Measurements from ENCODE around the gene KRTAP10-12. TPM values are rescaled to one million over a fixed set of nuclear protein-coding genes. Genes with fewer than 3 reads are reported as not detected.
A peak's percentile ranks its signal among the peaks of the same experiment; 100 is the strongest.

Gene KRTAP10-12
- polyA plus RNA-seq, 1 donor = not detected

GRCh38 chr21:44734841-44735240 is 37.9 kb downstream of the KRTAP10-12 start:
- no peak for DNase-seq

GRCh38 chr21:44735821-44736220 is 38.8 kb downstream of the KRTAP10-12 start:
- DNase-seq = no peak

- no peak for DNase-seq
Measured at GRCh38 chr21:44736291-44737004, 39.5 kb downstream of the KRTAP10-12 start.

- DNase-seq = peak; percentile 13
Measured at GRCh38 chr21:44737706-44738354, 40.9 kb downstream of the KRTAP10-12 start.

GRCh38 chr21:44738621-44739020 is 41.6 kb downstream of the KRTAP10-12 start:
- no peak for DNase-seq

GRCh38 chr21:44739316-44739715 is 42.3 kb downstream of the KRTAP10-12 start:
- DNase-seq = no peak

GRCh38 chr21:44740742-44741141 is 43.8 kb downstream of the KRTAP10-12 start:
- DNase-seq = no peak

GRCh38 chr21:44741921-44742320 is 44.9 kb downstream of the KRTAP10-12 start:
- no peak for DNase-seq

- DNase-seq = no peak
Measured at GRCh38 chr21:44742418-44743153, 45.6 kb downstream of the KRTAP10-12 start.

Other genes with a start within 250 kb of the KRTAP10-12 start
- gene LRRC3, start 241.7 kb upstream of the KRTAP10-12 start, polyA plus RNA-seq (ENCODE audit: insufficient read length) = 2.4 TPM
- not detected for gene KRTAP10-1, start 157.0 kb upstream of the KRTAP10-12 start, polyA plus RNA-seq (ENCODE audit: insufficient read length)
- gene KRTAP10-2, start 145.7 kb upstream of the KRTAP10-12 start, polyA plus RNA-seq (ENCODE audit: insufficient read length) = not detected
- gene KRTAP10-3, start 138.4 kb upstream of the KRTAP10-12 start, polyA plus RNA-seq (ENCODE audit: insufficient read length) = not detected
- not detected for gene KRTAP10-4, start 123.4 kb upstream of the KRTAP10-12 start, polyA plus RNA-seq (ENCODE audit: insufficient read length)
- gene KRTAP10-5, start 116.6 kb upstream of the KRTAP10-12 start, polyA plus RNA-seq (ENCODE audit: insufficient read length) = not detected
- not detected for gene KRTAP10-6, start 104.7 kb upstream of the KRTAP10-12 start, polyA plus RNA-seq (ENCODE audit: insufficient read length)
- not detected for gene KRTAP10-7, start 96.6 kb upstream of the KRTAP10-12 start, polyA plus RNA-seq (ENCODE audit: insufficient read length)
- not detected for gene KRTAP10-8, start 85.1 kb upstream of the KRTAP10-12 start, polyA plus RNA-seq (ENCODE audit: insufficient read length)
- not detected for gene KRTAP10-9, start 70.1 kb upstream of the KRTAP10-12 start, polyA plus RNA-seq (ENCODE audit: insufficient read length)
- gene KRTAP10-10, start 59.8 kb upstream of the KRTAP10-12 start, polyA plus RNA-seq (ENCODE audit: insufficient read length) = not detected
- gene KRTAP10-11, start 50.8 kb upstream of the KRTAP10-12 start, polyA plus RNA-seq (ENCODE audit: insufficient read length) = not detected
- gene KRTAP12-4, start 42.5 kb upstream of the KRTAP10-12 start, polyA plus RNA-seq (ENCODE audit: insufficient read length) = not detected
- gene KRTAP12-3, start 39.2 kb upstream of the KRTAP10-12 start, polyA plus RNA-seq (ENCODE audit: insufficient read length) = not detected
- gene KRTAP12-2, start 30.2 kb upstream of the KRTAP10-12 start, polyA plus RNA-seq (ENCODE audit: insufficient read length) = not detected
- not detected for gene KRTAP12-1, start 15.0 kb upstream of the KRTAP10-12 start, polyA plus RNA-seq (ENCODE audit: insufficient read length)
- gene TSPEAR, start 14.4 kb downstream of the KRTAP10-12 start, polyA plus RNA-seq (ENCODE audit: insufficient read length) = 0.14 TPM
- 86.3 TPM for gene UBE2G2, start 104.6 kb downstream of the KRTAP10-12 start, polyA plus RNA-seq (ENCODE audit: insufficient read length)
- 61.7 TPM for gene SUMO3, start 120.9 kb downstream of the KRTAP10-12 start, polyA plus RNA-seq (ENCODE audit: insufficient read length)
- 131 TPM for gene PTTG1IP, start 176.5 kb downstream of the KRTAP10-12 start, polyA plus RNA-seq (ENCODE audit: insufficient read length)
- gene ITGB2, start 223.7 kb downstream of the KRTAP10-12 start, polyA plus RNA-seq (ENCODE audit: insufficient read length) = 21.0 TPM
- gene SLX9, start 242.9 kb downstream of the KRTAP10-12 start, polyA plus RNA-seq (ENCODE audit: insufficient read length) = 21.2 TPM